Heart left ventricle (tissue), 16 donors: ENCODE measurements around the gene ZNF804A. TPM values are rescaled to one million over a fixed set of nuclear protein-coding genes. Genes with fewer than 3 reads are reported as not detected.

ENCODE experiments used
- ATAC-seq, 4 donors: fragments of 200-7000 bp; cut with Tn5 transposase; one replicate each; pipeline ENCODE4 v1.9.1; 2020 to 2022; ENCODE audit warnings: moderate library complexity in 4 of 4, mild to moderate bottlenecking in 3 of 4, moderate number of reproducible peaks in 1 of 4
- DNase-seq, 5 donors: peaks; one replicate each; pipeline ENCODE4 v3.0.0-alpha.2; 2020
- H3K27ac ChIP-seq, 12 donors: fragments of 200-600 bp; sonication (generic) in 4 of 12; one replicate each; pipeline versions ENCODE4 v1.5.0 to v1.8.0; 2016 to 2022; ENCODE audit warnings: mild to moderate bottlenecking in 2 of 12
- H3K27me3 ChIP-seq, 9 donors: fragments of 200-600 bp; sonication (generic) in 2 of 9; one replicate each; pipeline versions ENCODE4 v1.5.1 to v1.8.0; 2016 to 2022; ENCODE audit warnings: mild to moderate bottlenecking in 3 of 9
- H3K36me3 ChIP-seq, 9 donors: fragments of 200-600 bp; sonication (generic) in 2 of 9; one replicate each; pipeline versions ENCODE4 v1.5.0 to v1.8.0; 2018 to 2022; ENCODE audit warnings: mild to moderate bottlenecking in 2 of 9
- H3K4me1 ChIP-seq, 12 donors: fragments of 200-600 bp; sonication (generic) in 4 of 12; one replicate each; pipeline versions ENCODE4 v1.5.0 to v1.8.0; 2016 to 2022; ENCODE audit warnings: mild to moderate bottlenecking in 3 of 12
- H3K4me3 ChIP-seq, 12 donors: fragments of 200-600 bp; sonication (generic) in 4 of 12; one replicate each; pipeline versions ENCODE4 v1.5.0 to v1.8.0; 2017 to 2022; ENCODE audit warnings: mild to moderate bottlenecking in 9 of 12, moderate library complexity in 4 of 12
- H3K9me3 ChIP-seq, 12 donors: fragments of 200-600 bp; sonication (generic) in 4 of 12; one replicate each; pipeline versions ENCODE4 v1.5.0 to v1.8.0; 2016 to 2022; ENCODE audit warnings: mild to moderate bottlenecking in 1 of 12
- POLR2A ChIP-seq, 2 donors: fragments of 450-650 bp; IDR thresholded peaks; one replicate each; pipeline ENCODE4 v1.6.1; 2017; ENCODE audit warnings: antibody characterized with exemption in 2 of 2, mild to moderate bottlenecking in 2 of 2, moderate library complexity in 2 of 2
- WGBS, 4 donors: extraction: QIAGEN DNeasy Blood & Tissue Kit in 2 of 4; methylation state at CpG; one replicate each; pipeline versions ENCODE4 v1.1.5 to v1.1.7; 2013 to 2018; 5-methylcytosine and 5-hydroxymethylcytosine counted together
- intact Hi-C, 10 donors: fragments of 100-400 bp; cut with DNase I; formaldehyde crosslinking; loops; one replicate each; pipeline versions ENCODE4 v1.11.1 to v1.14.2; 2022
- polyA plus RNA-seq, 2 donors: library from polyadenylated mRNA; stranded (reverse); fragments of 200-250 nt; gene quantifications; one replicate each; pipeline ENCODE4 v1.2.3, GENCODE V29; 2013
- total RNA-seq, 9 donors: library from RNA; depleted of rRNA in 2 of 9; stranded (reverse); fragments of >200 nt in 2 of 9; fragmentation: NEBNext Ultra II Directional in 3 of 9; extraction: Animal tissue kit (Norgen Biotek cat#: 25700) in 3 of 9; gene quantifications; one replicate each; pipeline versions ENCODE4 v1.1.0 to v1.2.4, GENCODE V29; 2016 to 2023
- TF ChIP-seq, protein P1 (sequence below), 12 donors: fragments of 200-600 bp; sonication (generic) in 4 of 12; IDR thresholded peaks; one replicate each; pipeline versions ENCODE4 v1.5.0 to v1.8.0; 2018 to 2022; ENCODE audit warnings: antibody characterized with exemption in 12 of 12, mild to moderate bottlenecking in 5 of 12
- donor health status: ischemic (EF 13 %, LVEDD 7.1; RV severe dilation, severe dysfunction).
- donor health status: healthy with polysubstance abuse.
- donor health status: DM: no; HTN: yes; CAD: no.
- donor health status: DM: no; HTN: no; CAD: no.
- donor health status: ischemic (EF 25% LVEDD 6.9; RV normal size, moderate dysfunction).
- donor health status: ischemic (EF 25% LVEDD 5.7; RV mildly dilated, moderate dysfunction).
- donor health status: healthy.
- donor health status: DM: yes; HTN: yes; CAD: no.
- donor health status: ischemic (EF 35%, LVEDD 5.7; RV mildly dilated, moderate dysfunction).
- donor health status: nonischemic (EF 11% LVEDD 7.7; RV severe dilation, severe dysfunction).
- donor health status: DM: yes; HTN: yes; CAD: no.
- donor health status: PGD.
- donor health status: ischemic (EF 29% LVEDD 5.4; RV normal size, mild dysfunction).
- donor health status: nonischemic (EF 23%, LVEDD 6.1; RV moderate dilation, normal function).

Gene ZNF804A
- total and polyA plus RNA-seq, 11 donors = 0.06 to 0.08 TPM; not detected in 9

- no peak overlapping the region for H3K4me3 ChIP-seq
- H3K4me1 ChIP-seq = no peaks in the 10 kb centered on the region
- 72 to 78% (median 76%) methylated on average over 4 to 6 of the region's 6 CpGs for WGBS, 4 donors
- H3K9me3 ChIP-seq = no peaks in the 10 kb centered on the region
- TF ChIP-seq, protein P1, sequence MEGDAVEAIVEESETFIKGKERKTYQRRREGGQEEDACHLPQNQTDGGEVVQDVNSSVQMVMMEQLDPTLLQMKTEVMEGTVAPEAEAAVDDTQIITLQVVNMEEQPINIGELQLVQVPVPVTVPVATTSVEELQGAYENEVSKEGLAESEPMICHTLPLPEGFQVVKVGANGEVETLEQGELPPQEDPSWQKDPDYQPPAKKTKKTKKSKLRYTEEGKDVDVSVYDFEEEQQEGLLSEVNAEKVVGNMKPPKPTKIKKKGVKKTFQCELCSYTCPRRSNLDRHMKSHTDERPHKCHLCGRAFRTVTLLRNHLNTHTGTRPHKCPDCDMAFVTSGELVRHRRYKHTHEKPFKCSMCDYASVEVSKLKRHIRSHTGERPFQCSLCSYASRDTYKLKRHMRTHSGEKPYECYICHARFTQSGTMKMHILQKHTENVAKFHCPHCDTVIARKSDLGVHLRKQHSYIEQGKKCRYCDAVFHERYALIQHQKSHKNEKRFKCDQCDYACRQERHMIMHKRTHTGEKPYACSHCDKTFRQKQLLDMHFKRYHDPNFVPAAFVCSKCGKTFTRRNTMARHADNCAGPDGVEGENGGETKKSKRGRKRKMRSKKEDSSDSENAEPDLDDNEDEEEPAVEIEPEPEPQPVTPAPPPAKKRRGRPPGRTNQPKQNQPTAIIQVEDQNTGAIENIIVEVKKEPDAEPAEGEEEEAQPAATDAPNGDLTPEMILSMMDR (IDR thresholded peaks at IDR 0.05) = no peak
- TF ChIP-seq POLR2A (IDR thresholded peaks at IDR 0.05) = no peak
- H3K36me3 ChIP-seq = no peaks in the 10 kb centered on the region
- DNase-seq = no peak
- H3K27ac ChIP-seq = no peak overlapping the region
- intact Hi-C loops = no loop called here
- peak in 1 of 4 donors; percentile 38 for ATAC-seq
- H3K27me3 ChIP-seq = no peaks in the 10 kb centered on the region
These were observed 87.9 kb downstream of the ZNF804A start for GRCh38 chr2:184685999-184686841.

- Histone ChIP-seq H3K27ac (no peak overlapping the region), H3K9me3 (no peaks in the 10 kb centered on the region), H3K4me3 (no peak overlapping the region), H3K4me1 (no peaks in the 10 kb centered on the region), H3K36me3 (no peaks in the 10 kb centered on the region), H3K27me3 (no peaks in the 10 kb centered on the region)
- WGBS, 4 donors = 67 to 83% (median 72%) methylated on average over 1 of the region's 1 CpG
- TF ChIP-seq, protein P1 (IDR thresholded peaks at IDR 0.05) = no peak
- no peak for TF ChIP-seq POLR2A (IDR thresholded peaks at IDR 0.05)
- DNase-seq = no peak
- intact Hi-C loops = no loop called here
- ATAC-seq = no peak
These were observed 91.3 kb downstream of the ZNF804A start for GRCh38 chr2:184689638-184690037.

- H3K4me3 ChIP-seq = no peak overlapping the region
- H3K4me1 ChIP-seq = no peaks in the 10 kb centered on the region
- H3K27ac ChIP-seq = no peak overlapping the region
- no peak for TF ChIP-seq POLR2A (IDR thresholded peaks at IDR 0.05)
- TF ChIP-seq, protein P1 (IDR thresholded peaks at IDR 0.05) = no peak
- intact Hi-C loops = no loop called here
- no peaks in the 10 kb centered on the region for H3K9me3 ChIP-seq
- no peaks in the 10 kb centered on the region for H3K27me3 ChIP-seq
- WGBS, 4 donors = 44 to 66% (median 53%) methylated on average over 3 of the region's 3 CpGs
- H3K36me3 ChIP-seq = no peaks in the 10 kb centered on the region
- DNase-seq (no peak), ATAC-seq (no peak)
These were observed 93.9 kb downstream of the ZNF804A start for GRCh38 chr2:184692141-184692734.

DNA sequence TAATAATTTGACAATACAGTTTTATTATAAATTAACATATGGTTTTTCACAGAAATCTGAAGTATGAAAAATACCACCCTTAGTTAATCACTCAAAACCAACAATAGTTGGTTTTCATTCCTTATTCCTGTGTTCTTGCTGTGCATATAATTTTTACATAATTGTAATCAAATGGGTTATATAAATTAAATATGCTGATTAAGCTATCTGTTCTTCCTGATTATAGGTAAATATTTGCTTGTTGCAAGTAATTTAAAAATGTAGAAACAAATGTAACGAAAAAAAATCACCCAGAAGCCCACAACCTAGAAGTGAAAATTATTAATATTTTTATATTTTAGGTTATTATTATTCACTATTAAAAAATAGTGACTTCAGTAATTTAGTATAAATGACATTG lies 98.3 kb downstream of the ZNF804A start:
- H3K9me3 ChIP-seq = no peaks in the 10 kb centered on the region

More for the DNA sequence above, 98.3 kb downstream of the ZNF804A start:
- no peaks in the 10 kb centered on the region for H3K36me3 ChIP-seq
- intact Hi-C loops = no loop called here
- TF ChIP-seq POLR2A (IDR thresholded peaks at IDR 0.05) = no peak
- TF ChIP-seq, protein P1 (IDR thresholded peaks at IDR 0.05) = no peak
- no peaks in the 10 kb centered on the region for H3K27me3 ChIP-seq
- no peak overlapping the region for H3K27ac ChIP-seq
- no peak for ATAC-seq
- no peak overlapping the region for H3K4me3 ChIP-seq
- H3K4me1 ChIP-seq = no peaks in the 10 kb centered on the region
- DNase-seq = no peak
- 56 to 63% (median 60%) methylated on average over 1 of the region's 1 CpG for WGBS, 4 donors
